Right cardiac atrium (tissue), 5 donors: ENCODE measurements around the gene TAF5L. TPM values are rescaled to one million over a fixed set of nuclear protein-coding genes. Genes with fewer than 3 reads are reported as not detected.
"Not testable (repeated sequence)": the region's sequence is repeated elsewhere in the genome, so short reads cannot be mapped to it uniquely, and the experiment has no call there.

Source experiments
- ATAC-seq, 2 donors: fragments of 200-7000 bp; cut with Tn5 transposase; one replicate each; pipeline versions ENCODE4 v1.8.0 to v1.9.1; 2020; ENCODE audit warnings: moderate library complexity in 2 of 2, mild to moderate bottlenecking in 1 of 2
- DNase-seq, 3 donors: peaks; one replicate each; pipeline ENCODE4 v3.0.0-alpha.2; 2020
- H3K27ac ChIP-seq: one replicate; pipeline ENCODE4 v1.5.1; 2013; ENCODE audit warnings: mild to moderate bottlenecking, low read length, control low read depth, moderate library complexity
- H3K27me3 ChIP-seq: one replicate; pipeline ENCODE4 v1.6.1; 2013; ENCODE audit not compliant: control insufficient read depth, insufficient read depth
- H3K4me1 ChIP-seq: one replicate; pipeline ENCODE4 v1.6.1; 2013; ENCODE audit warnings: low read length; ENCODE audit not compliant: control insufficient read depth, insufficient read depth
- H3K4me3 ChIP-seq: one replicate; pipeline ENCODE4 v1.5.1; 2013; ENCODE audit warnings: low read length, control low read depth
- H3K9me3 ChIP-seq: one replicate; pipeline ENCODE4 v1.6.1; 2013; ENCODE audit warnings: low read length; ENCODE audit not compliant: control insufficient read depth
- WGBS: extraction: QIAGEN DNeasy Blood & Tissue Kit; methylation state at CpG from one replicate; pipeline ENCODE4 v1.1.7; 2013; 5-methylcytosine and 5-hydroxymethylcytosine counted together
- intact Hi-C, 4 donors: fragments of 100-400 bp; cut with DNase I; formaldehyde crosslinking; loops; one replicate each; pipeline versions ENCODE4 v1.11.0 to v1.14.0; 2022 to 2023
- polyA plus RNA-seq: library from polyadenylated mRNA; stranded (reverse); fragments of 200-250 nt; gene quantifications from one replicate; pipeline ENCODE4 v1.2.3, GENCODE V29; 2013
- total RNA-seq, 4 donors: library from RNA; stranded (reverse); fragmentation: NEBNext Ultra II Directional; extraction: Animal tissue kit (Norgen Biotek cat#: 25700); gene quantifications; one replicate each; pipeline ENCODE4 v1.2.1, GENCODE V29; 2021
- donor health status: healthy with polysubstance abuse.
- donor health status: DM: no; HTN: yes; CAD: no.
- donor health status: DM: no; HTN: no; CAD: no.
- donor health status: DM: no; HTN: yes; CAD: no; lungs with severe emphysema.
- donor health status: DM: yes; HTN: yes; CAD: no.

The TAF5L gene
- total and polyA plus RNA-seq, 5 donors, result 6.9 to 19.2 (median 12.0) TPM

GRCh38 chr1:229567109-229567868, 58.6 kb downstream of the TAF5L start:
- intact Hi-C loops, result no loop called here
- Histone ChIP-seq H3K4me3 (no peak overlapping the region), H3K27ac (no peak overlapping the region), H3K4me1 (no peaks in the 10 kb centered on the region), H3K27me3 (no peaks in the 10 kb centered on the region), H3K9me3 (no peaks in the 10 kb centered on the region)
- WGBS, result 63% methylated on average over 13 of the region's 13 CpGs
- no peak for DNase-seq
- ATAC-seq, result no peak

- H3K27me3 ChIP-seq, result no peaks in the 10 kb centered on the region
- intact Hi-C loops, result no loop called here
- no peak overlapping the region for H3K27ac ChIP-seq
- no peaks in the 10 kb centered on the region for H3K9me3 ChIP-seq
- ATAC-seq, result peak; percentile 15 to 38
- DNase-seq, result no peak
- WGBS, result 22% methylated on average over 5 of the region's 5 CpGs
- peaks cover 2% of the 10 kb centered on the region for H3K4me1 ChIP-seq
- H3K4me3 ChIP-seq, result no peak overlapping the region
Observed at GRCh38 chr1:229563701-229564100, 62.2 kb downstream of the TAF5L start.

- ATAC-seq (no peak), DNase-seq (no peak)
- H3K9me3 ChIP-seq, result no peaks in the 10 kb centered on the region
- H3K27ac ChIP-seq, result no peak overlapping the region
- WGBS, result 50% methylated on average over 7 of the region's 7 CpGs
- H3K4me3 ChIP-seq, result no peak overlapping the region
- H3K27me3 ChIP-seq, result no peaks in the 10 kb centered on the region
- intact Hi-C loops, result no loop called here
- peaks cover 2% of the 10 kb centered on the region for H3K4me1 ChIP-seq
Observed at GRCh38 chr1:229563241-229563640, 62.7 kb downstream of the TAF5L start.

GRCh38 chr1:229562686-229563085, 63.2 kb downstream of the TAF5L start:
- Histone ChIP-seq H3K4me1 (peaks cover 2% of the 10 kb centered on the region), H3K4me3 (no peak overlapping the region), H3K27me3 (no peaks in the 10 kb centered on the region), H3K9me3 (no peaks in the 10 kb centered on the region), H3K27ac (no peak overlapping the region)
- ATAC-seq (no peak), DNase-seq (no peak)
- intact Hi-C loops, result no loop called here
- WGBS, result 92% methylated on average over 3 of the region's 3 CpGs

- no peak for DNase-seq
- no peak overlapping the region for H3K27ac ChIP-seq
- intact Hi-C loops, result no loop called here
- no peaks in the 10 kb centered on the region for H3K27me3 ChIP-seq
- 86% methylated on average over 5 of the region's 5 CpGs for WGBS
- H3K4me1 ChIP-seq, result peaks cover 5% of the 10 kb centered on the region
- no peak for ATAC-seq
- H3K9me3 ChIP-seq, result no peaks in the 10 kb centered on the region
- no peak overlapping the region for H3K4me3 ChIP-seq
Observed at GRCh38 chr1:229561141-229561540, 64.8 kb downstream of the TAF5L start.

- 97% methylated on average over 15 of the region's 15 CpGs for WGBS
- not testable (repeated sequence) for H3K4me1 ChIP-seq
Observed at GRCh38 chr1:229560124-229560523, 65.8 kb downstream of the TAF5L start.

GRCh38 chr1:229559336-229559801, 66.6 kb downstream of the TAF5L start:
- H3K27me3 ChIP-seq, result not testable (repeated sequence)

More at GRCh38 chr1:229560124-229560523, 65.8 kb downstream of the TAF5L start:
- H3K9me3 ChIP-seq, H3K27me3 ChIP-seq, intact Hi-C loops, H3K4me3 ChIP-seq, H3K27ac ChIP-seq, ATAC-seq, DNase-seq: not testable (repeated sequence)

GRCh38 chr1:229558460-229559335, 67.2 kb downstream of the TAF5L start, which contains the start of gene ABCB10:
Gene ABCB10 (minus strand): TSS chr1:229558707. CDS start chr1:229558652, 55 bp downstream.
- intact Hi-C loops, result loop anchor here (2.0 to 10.0 kb wide), 3 partner anchors 66 to 69 kb away; partner anchors contain the start of genes TAF5L (in 4 of the 4) and URB2 (in 4 of the 4)
- under 1% methylated on average over 109 of the region's 109 CpGs for WGBS
- Histone ChIP-seq H3K4me1 (peaks cover 7% of the 10 kb centered on the region), H3K27me3 (no peaks in the 10 kb centered on the region), H3K9me3 (no peaks in the 10 kb centered on the region), H3K4me3 (peak within 1 kb of the TSS; percentile 70), H3K27ac (peak within 1 kb of the TSS; percentile 69)
- DNase-seq (peak; percentile 97 to 99 (median 98)), ATAC-seq (peak; percentile 96)

More at GRCh38 chr1:229559336-229559801, 66.6 kb downstream of the TAF5L start:
- DNase-seq, H3K4me1 ChIP-seq, H3K9me3 ChIP-seq, ATAC-seq: not testable (repeated sequence)
- intact Hi-C loops, result loop anchor here (2.0 to 10.0 kb wide), 3 partner anchors 65 to 68 kb away; partner anchors contain the start of genes TAF5L (in 4 of the 4) and URB2 (in 4 of the 4)
- WGBS, result 51% methylated on average over 20 of the region's 20 CpGs
- peak overlapping the region; percentile 69 for H3K27ac ChIP-seq
- H3K4me3 ChIP-seq, result peak overlapping the region; percentile 70

- DNase-seq, result peak; percentile 44 to 82 (median 72)
- no peaks in the 10 kb centered on the region for H3K27me3 ChIP-seq
- under 1% methylated on average over 59 of the region's 59 CpGs for WGBS
- ATAC-seq, result peak; percentile 7 to 16
- H3K4me3 ChIP-seq, result peak overlapping the region; percentile 70
- intact Hi-C loops, result loop anchor here (2.0 to 10.0 kb wide), 3 partner anchors 67 to 69 kb away; partner anchors contain the start of genes TAF5L (in 4 of the 4) and URB2 (in 4 of the 4)
- peaks cover 7% of the 10 kb centered on the region for H3K4me1 ChIP-seq
- H3K9me3 ChIP-seq, result no peaks in the 10 kb centered on the region
- peak overlapping the region; percentile 69 for H3K27ac ChIP-seq
Observed at GRCh38 chr1:229557913-229558414, 68.0 kb downstream of the TAF5L start.

- H3K27ac ChIP-seq, result peak overlapping the region; percentile 69
- peak overlapping the region; percentile 70 for H3K4me3 ChIP-seq
- no peaks in the 10 kb centered on the region for H3K27me3 ChIP-seq
- H3K4me1 ChIP-seq, result peaks cover 7% of the 10 kb centered on the region
- H3K9me3 ChIP-seq, result no peaks in the 10 kb centered on the region
- DNase-seq, result no peak
- ATAC-seq, result no peak
- intact Hi-C loops, result loop anchor here in 3 of 4 donors (5.0 to 10.0 kb wide), 2 partner anchors 67 to 70 kb away; partner anchors contain the start of genes TAF5L (in 3 of the 3) and URB2 (in 3 of the 3)
- WGBS, result 35% methylated on average over 5 of the region's 5 CpGs
Observed at GRCh38 chr1:229557200-229557850, 68.6 kb downstream of the TAF5L start.
